Tongue (tissue), 2 donors: ENCODE data around the gene PDZD2. TPM values are rescaled to one million over a fixed set of nuclear protein-coding genes. Genes with fewer than 3 reads are reported as not detected.
"Not testable (repeated sequence)": the region's sequence is repeated elsewhere in the genome, so short reads cannot be mapped to it uniquely, and the experiment has no call there.

Experiments
- DNase-seq: peaks from one replicate; pipeline ENCODE4 v3.0.0-alpha.2; 2015
- total RNA-seq: library from RNA; depleted of rRNA; stranded (reverse); fragments of >200 nt; gene quantifications from one replicate; pipeline ENCODE4 v1.2.3, GENCODE V29; 2014

The PDZD2 gene
- total RNA-seq, 1 donor from 2014 or later, result 28.6 TPM

- peak; percentile 83 for DNase-seq
Measured at GRCh38 chr5:31935496-31936369, 296.8 kb downstream of the PDZD2 start.

- peak; percentile 85 for DNase-seq
Measured at GRCh38 chr5:31936683-31937082, 297.8 kb downstream of the PDZD2 start.

- DNase-seq, result no peak
Measured at GRCh38 chr5:31937226-31937625, 298.3 kb downstream of the PDZD2 start.

GRCh38 chr5:31937703-31938102 is 298.8 kb downstream of the PDZD2 start:
- DNase-seq, result no peak

- DNase-seq, result no peak
Measured at GRCh38 chr5:31939151-31939550, 300.2 kb downstream of the PDZD2 start.

- DNase-seq, result peak; percentile 64
Measured at GRCh38 chr5:31941151-31941755, 302.3 kb downstream of the PDZD2 start.

- no peak for DNase-seq
Measured at GRCh38 chr5:31942546-31942945, 303.6 kb downstream of the PDZD2 start.

- peak; percentile 76 for DNase-seq
Measured at GRCh38 chr5:31944684-31945445, 305.9 kb downstream of the PDZD2 start.

GRCh38 chr5:31948006-31948405 is 309.1 kb downstream of the PDZD2 start:
- no peak for DNase-seq

- DNase-seq, result no peak
Measured at GRCh38 chr5:31952067-31952466, 313.1 kb downstream of the PDZD2 start.

GRCh38 chr5:31954091-31954490 is 315.2 kb downstream of the PDZD2 start:
- no peak for DNase-seq

GRCh38 chr5:31957151-31957550 is 318.2 kb downstream of the PDZD2 start:
- no peak for DNase-seq

- DNase-seq, result peak; percentile 48
Measured at GRCh38 chr5:31962351-31962751, 323.4 kb downstream of the PDZD2 start.

- DNase-seq, result peak; percentile 55
Measured at GRCh38 chr5:31962871-31963307, 324.0 kb downstream of the PDZD2 start.

- no peak for DNase-seq
Measured at GRCh38 chr5:31963358-31964006, 324.6 kb downstream of the PDZD2 start.

GRCh38 chr5:31964007-31964360 is 325.1 kb downstream of the PDZD2 start:
- no peak for DNase-seq

GRCh38 chr5:31965227-31965626 is 326.3 kb downstream of the PDZD2 start:
- no peak for DNase-seq

- DNase-seq, result no peak
Measured at GRCh38 chr5:31966936-31967335, 328.0 kb downstream of the PDZD2 start.

- no peak for DNase-seq
Measured at GRCh38 chr5:31967461-31967860, 328.5 kb downstream of the PDZD2 start.

GRCh38 chr5:31972558-31972957 is 333.6 kb downstream of the PDZD2 start:
- no peak for DNase-seq

- not testable (repeated sequence) for DNase-seq
Measured at GRCh38 chr5:31975189-31975612, 336.3 kb downstream of the PDZD2 start.

GRCh38 chr5:31976169-31976568 is 337.2 kb downstream of the PDZD2 start:
- no peak for DNase-seq
